HUES6 (cell line): ENCODE measurements around the gene STMND1.
"Not testable (repeated sequence)": the region's sequence is repeated elsewhere in the genome, so short reads cannot be mapped to it uniquely, and the experiment has no call there.

Experiments used
- H3K27ac ChIP-seq: 2 replicates; pipeline ENCODE4 v1.7.0; 2013; ENCODE audit warnings: low read depth, mild to moderate bottlenecking, low read length, inconsistent platforms
- H3K27me3 ChIP-seq: 2 replicates; pipeline ENCODE4 v1.6.1; 2013; ENCODE audit warnings: low read length; ENCODE audit not compliant: control insufficient read depth, insufficient read depth
- H3K36me3 ChIP-seq: 2 replicates; pipeline ENCODE4 v1.6.1; 2013; ENCODE audit warnings: low read length; ENCODE audit not compliant: control insufficient read depth, insufficient read depth
- H3K4me1 ChIP-seq: 2 replicates; pipeline ENCODE4 v1.6.1; 2013; ENCODE audit warnings: low read length; ENCODE audit not compliant: control insufficient read depth, insufficient read depth
- H3K4me3 ChIP-seq: 2 replicates; pipeline ENCODE4 v1.5.1; 2013; ENCODE audit warnings: low read depth, low read length
- H3K9ac ChIP-seq: one replicate; pipeline ENCODE4 v1.6.1; 2013; ENCODE audit warnings: mild to moderate bottlenecking, low read length
- H3K9me3 ChIP-seq: 2 replicates; pipeline ENCODE4 v1.6.1; 2013; ENCODE audit warnings: low read depth, low read length; ENCODE audit not compliant: control insufficient read depth, insufficient read depth

Gene STMND1

DNA sequence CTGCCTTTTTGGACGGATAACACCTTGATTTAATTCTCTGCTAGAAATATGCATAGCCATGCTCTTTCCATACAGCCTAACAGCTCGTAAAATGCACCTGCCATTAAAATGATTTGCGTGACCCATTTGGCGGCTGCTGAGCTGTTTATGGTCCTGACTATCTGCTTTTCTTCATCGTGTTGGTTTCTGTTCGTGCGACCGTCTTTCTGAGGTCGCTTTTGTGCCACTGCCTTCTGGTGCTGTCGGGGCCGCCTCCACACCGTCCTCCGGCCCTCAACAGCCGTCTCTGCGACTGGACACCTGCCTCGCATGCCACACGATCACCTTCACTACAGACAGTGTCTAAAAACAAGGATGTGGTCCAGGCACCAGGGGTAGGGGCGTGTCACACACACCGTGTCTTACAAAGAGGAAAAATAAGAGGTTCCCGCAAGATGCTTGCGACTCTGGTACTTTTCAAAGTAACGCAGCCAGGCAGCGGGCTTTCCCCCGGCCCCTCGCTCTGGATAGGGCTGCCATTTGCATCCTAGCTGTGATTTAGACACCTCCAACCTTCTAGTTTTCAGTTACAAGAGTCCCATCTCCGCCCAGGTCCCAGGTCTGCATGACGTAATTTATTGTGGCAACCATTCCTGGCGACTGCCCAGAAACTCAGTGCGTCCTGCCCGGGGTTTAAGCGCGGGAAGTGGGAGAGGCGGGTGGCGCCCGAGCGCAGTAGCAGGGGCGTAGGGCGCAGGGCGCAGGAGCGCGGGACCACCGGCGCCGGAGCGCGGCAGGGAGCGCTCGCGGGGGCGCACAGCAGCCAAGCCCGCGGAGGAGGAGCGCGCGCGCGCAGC, at the start of gene STMND1:
TSS of gene STMND1 (plus strand) at position 629 of the 836 bp plus-strand sequence. CDS start 208 bp downstream, outside the sequence.
- Histone ChIP-seq H3K36me3 (no peaks in the 10 kb centered on the region), H3K4me1 (no peaks in the 10 kb centered on the region), H3K9ac (peak within 1 kb of the TSS; percentile 7), H3K27me3 (peaks cover 41% of the 10 kb centered on the region), H3K27ac (no peak within 1 kb of the TSS), H3K9me3 (no peaks in the 10 kb centered on the region), H3K4me3 (peak within 1 kb of the TSS; percentile 63)

DNA sequence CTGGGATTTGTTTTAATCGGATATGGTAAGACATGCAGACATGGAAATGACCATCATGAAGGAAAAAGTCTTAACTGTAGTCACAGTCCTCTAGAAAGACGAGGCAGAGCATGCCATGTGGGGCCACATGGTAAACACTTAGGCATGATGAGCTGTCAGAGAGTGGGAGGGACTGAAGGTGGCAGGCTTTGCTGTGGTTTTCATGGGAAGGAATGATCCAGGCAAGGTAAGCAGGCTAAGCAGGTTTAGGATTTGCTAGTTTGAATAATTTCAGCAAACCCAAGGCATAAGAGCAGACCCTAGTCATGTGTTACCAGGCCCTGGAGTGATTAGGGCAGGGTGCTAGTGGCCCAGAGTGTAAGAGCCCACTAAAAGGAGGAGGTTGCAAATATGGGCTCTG, 47.2 kb upstream of the STMND1 start:
- H3K27me3 ChIP-seq: no peaks in the 10 kb centered on the region
- H3K9ac ChIP-seq: no peak overlapping the region
- no peak overlapping the region for H3K4me3 ChIP-seq
- no peak overlapping the region for H3K27ac ChIP-seq
- H3K4me1 ChIP-seq: no peaks in the 10 kb centered on the region
- no peaks in the 10 kb centered on the region for H3K9me3 ChIP-seq
- H3K36me3 ChIP-seq: no peaks in the 10 kb centered on the region

DNA sequence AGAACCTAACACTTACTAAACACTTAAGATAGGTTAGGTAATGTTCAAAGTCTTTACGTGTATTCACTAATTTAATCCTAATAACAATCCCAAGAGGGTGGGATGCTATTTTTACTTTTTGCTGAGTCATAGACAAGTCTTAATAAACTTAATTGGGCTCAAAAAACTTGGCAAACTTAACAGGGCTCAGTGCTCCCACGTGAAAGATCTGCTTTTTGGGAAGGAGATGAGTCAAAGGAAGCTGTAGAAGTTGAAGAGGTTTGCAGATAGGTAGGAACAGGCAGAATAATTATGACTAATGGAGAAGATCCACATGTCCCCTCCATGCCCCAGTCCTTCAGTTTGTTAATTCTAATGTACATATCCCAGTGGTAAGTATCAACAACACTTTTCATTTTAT, 44.5 kb upstream of the STMND1 start:
- Histone ChIP-seq H3K36me3 (no peaks in the 10 kb centered on the region), H3K27ac (no peak overlapping the region), H3K27me3 (no peaks in the 10 kb centered on the region), H3K4me1 (no peaks in the 10 kb centered on the region), H3K9me3 (no peaks in the 10 kb centered on the region), H3K4me3 (no peak overlapping the region), H3K9ac (no peak overlapping the region)

DNA sequence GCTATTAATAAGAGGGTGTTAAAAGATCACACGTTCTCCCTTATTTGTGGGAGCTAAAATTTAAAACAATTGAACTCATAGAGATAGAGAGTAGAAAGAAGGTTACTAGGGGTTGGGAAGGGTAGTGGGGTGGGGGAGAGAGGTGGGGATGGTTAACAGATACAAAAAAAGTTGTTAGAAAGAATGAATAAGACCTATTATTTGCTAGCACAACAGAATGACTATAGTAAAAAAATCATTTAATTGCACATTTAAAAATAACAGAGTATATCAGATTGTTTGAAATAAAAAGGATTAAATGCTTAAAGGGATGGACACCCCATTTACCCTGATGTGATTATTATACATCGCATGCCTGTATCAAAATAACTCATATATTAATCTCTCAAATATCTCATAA, 43.3 kb upstream of the STMND1 start:
- Histone ChIP-seq H3K9me3 (no peaks in the 10 kb centered on the region), H3K36me3 (no peaks in the 10 kb centered on the region), H3K27me3 (no peaks in the 10 kb centered on the region), H3K4me3 (no peak overlapping the region), H3K27ac (no peak overlapping the region), H3K4me1 (no peaks in the 10 kb centered on the region), H3K9ac (no peak overlapping the region)

DNA sequence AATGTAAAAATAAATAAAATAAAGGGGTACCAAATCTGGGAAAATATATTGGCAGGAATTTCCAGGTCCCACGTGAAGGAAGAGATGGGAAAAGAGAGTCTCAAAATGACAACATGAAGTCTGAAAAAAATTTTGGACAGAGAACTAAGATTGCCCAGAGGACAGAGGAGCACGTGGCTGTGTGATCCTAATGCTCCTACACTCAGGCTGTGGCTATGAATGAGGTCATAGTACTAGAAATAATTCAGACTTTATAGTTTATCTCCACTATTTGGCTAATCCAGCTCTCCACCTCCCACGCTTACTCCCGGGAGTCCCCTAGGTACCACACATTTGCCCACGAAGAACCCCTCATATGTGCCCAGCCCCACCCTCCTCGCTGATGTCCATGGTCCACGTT, 42.8 kb upstream of the STMND1 start:
- no peaks in the 10 kb centered on the region for H3K9me3 ChIP-seq
- H3K9ac ChIP-seq: no peak overlapping the region
- H3K4me3 ChIP-seq: no peak overlapping the region
- no peaks in the 10 kb centered on the region for H3K4me1 ChIP-seq
- no peak overlapping the region for H3K27ac ChIP-seq
- no peaks in the 10 kb centered on the region for H3K36me3 ChIP-seq
- no peaks in the 10 kb centered on the region for H3K27me3 ChIP-seq

DNA sequence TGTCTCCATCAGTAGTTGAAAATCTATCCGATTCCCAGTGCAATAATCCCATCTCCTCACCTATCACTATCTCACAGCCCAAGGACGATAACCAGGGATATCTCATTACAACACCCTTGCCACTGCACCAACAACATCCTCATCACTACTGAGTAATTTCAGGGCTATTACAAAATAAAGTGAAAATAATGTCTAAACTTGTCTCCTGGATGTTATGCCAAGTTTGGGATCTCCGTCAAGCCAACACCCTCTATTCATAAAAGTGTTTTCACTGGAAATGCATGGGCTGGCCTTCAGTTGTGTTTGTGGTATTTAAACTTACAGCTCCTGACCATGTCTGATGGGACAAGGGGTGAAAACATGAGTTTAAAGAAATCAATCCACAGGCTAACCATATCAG, 42.0 kb upstream of the STMND1 start:
- Histone ChIP-seq H3K9me3 (no peaks in the 10 kb centered on the region), H3K27ac (no peak overlapping the region), H3K4me1 (no peaks in the 10 kb centered on the region), H3K9ac (no peak overlapping the region), H3K36me3 (no peaks in the 10 kb centered on the region), H3K4me3 (no peak overlapping the region), H3K27me3 (no peaks in the 10 kb centered on the region)

DNA sequence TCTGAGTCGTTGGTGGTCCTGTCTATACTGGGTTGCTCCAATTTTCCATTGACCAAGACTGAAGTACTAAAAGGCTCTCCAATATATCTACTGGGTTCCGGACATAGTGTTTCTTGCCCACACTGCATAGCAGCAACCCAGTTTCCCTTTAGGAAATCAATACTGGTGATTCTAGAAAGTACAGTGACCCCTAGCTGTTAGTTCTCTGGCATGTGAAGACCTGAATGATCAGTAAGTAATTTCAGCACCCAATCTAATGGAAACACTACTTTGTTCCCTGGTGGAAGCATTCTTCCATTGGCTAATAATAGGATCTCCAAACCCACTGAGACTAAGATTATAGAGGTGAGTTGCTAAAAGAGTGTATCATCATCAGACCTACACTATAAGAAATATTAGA, 40.8 kb upstream of the STMND1 start:
- H3K27me3 ChIP-seq: no peaks in the 10 kb centered on the region
- H3K9ac ChIP-seq: no peak overlapping the region
- H3K4me3 ChIP-seq: no peak overlapping the region
- no peak overlapping the region for H3K27ac ChIP-seq
- H3K9me3 ChIP-seq: no peaks in the 10 kb centered on the region
- H3K36me3 ChIP-seq: no peaks in the 10 kb centered on the region
- no peaks in the 10 kb centered on the region for H3K4me1 ChIP-seq

DNA sequence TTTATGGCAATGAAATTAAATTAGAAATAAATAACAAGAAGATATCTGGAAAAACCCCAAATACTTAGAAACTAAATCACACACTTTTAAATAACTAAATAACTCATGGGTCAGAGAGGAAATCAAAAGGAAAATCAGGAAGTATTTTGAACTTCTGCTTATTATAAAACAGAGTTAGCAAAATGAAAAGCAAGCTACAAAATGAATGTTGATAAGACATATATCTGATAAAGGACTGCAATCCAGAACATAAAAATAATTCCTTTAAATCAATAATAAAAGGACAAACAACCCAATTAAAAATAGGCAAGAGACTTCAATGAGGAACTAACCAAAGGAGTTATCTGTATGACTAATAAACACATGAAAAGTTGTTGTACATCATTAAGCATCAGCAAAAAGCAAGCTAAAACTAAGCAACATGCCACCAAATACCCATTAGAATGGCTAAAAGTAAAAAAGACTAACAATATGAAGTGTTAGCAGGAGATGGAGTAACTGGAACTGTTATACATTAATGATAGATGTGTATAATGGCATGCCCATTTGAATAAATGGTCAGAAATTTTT, 38.9 kb upstream of the STMND1 start:
- Histone ChIP-seq H3K4me1 (no peaks in the 10 kb centered on the region), H3K9ac (no peak overlapping the region)

DNA sequence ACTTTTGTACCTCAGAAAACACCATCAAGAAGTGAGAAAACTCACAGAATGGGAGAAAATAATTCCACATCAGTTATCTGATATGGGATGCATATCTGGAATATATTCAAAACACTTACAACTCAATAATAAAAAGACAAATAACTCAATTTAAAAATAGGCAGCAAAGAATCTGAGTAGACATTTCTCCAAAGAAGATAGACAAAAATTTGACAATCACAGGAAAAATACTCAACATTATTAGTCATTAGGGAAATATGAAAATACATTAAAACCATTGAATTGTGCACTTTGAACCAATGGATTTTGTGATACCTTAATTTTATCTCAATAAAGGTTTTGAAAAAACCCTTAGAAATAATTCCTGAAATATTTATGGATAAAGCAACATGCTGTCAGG, 36.9 kb upstream of the STMND1 start:
- no peaks in the 10 kb centered on the region for H3K4me1 ChIP-seq
- H3K27ac ChIP-seq: no peak overlapping the region
- H3K9me3 ChIP-seq: peaks cover 7% of the 10 kb centered on the region
- H3K27me3 ChIP-seq: no peaks in the 10 kb centered on the region
- no peak overlapping the region for H3K9ac ChIP-seq
- H3K4me3 ChIP-seq: no peak overlapping the region
- H3K36me3 ChIP-seq: no peaks in the 10 kb centered on the region

More for the DNA sequence above, 38.9 kb upstream of the STMND1 start:
- Histone ChIP-seq H3K9me3 (no peaks in the 10 kb centered on the region), H3K36me3 (no peaks in the 10 kb centered on the region), H3K27me3 (no peaks in the 10 kb centered on the region), H3K27ac (no peak overlapping the region), H3K4me3 (no peak overlapping the region)

DNA sequence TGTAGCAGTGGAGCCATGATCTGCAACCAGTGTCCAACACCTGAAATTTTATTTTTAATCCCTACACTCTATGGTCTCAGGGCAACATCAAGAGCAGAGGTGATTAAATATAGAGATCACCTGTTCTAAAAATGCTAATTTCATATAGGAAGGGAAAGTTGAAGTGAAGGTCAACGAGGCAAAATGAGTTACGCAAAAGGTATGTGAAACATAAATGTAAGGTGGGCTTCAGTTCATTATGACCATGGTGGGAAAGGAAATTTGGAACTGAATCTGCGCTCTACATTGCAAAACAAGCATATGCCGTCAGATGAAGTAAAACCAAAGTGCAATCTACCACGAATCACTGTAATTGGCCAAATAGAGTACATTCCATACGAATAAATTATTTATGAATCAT, 35.2 kb upstream of the STMND1 start:
- Histone ChIP-seq H3K9ac (no peak overlapping the region), H3K36me3 (no peaks in the 10 kb centered on the region), H3K27me3 (no peaks in the 10 kb centered on the region), H3K27ac (no peak overlapping the region), H3K4me1 (no peaks in the 10 kb centered on the region), H3K4me3 (no peak overlapping the region), H3K9me3 (peaks cover 10% of the 10 kb centered on the region)

DNA sequence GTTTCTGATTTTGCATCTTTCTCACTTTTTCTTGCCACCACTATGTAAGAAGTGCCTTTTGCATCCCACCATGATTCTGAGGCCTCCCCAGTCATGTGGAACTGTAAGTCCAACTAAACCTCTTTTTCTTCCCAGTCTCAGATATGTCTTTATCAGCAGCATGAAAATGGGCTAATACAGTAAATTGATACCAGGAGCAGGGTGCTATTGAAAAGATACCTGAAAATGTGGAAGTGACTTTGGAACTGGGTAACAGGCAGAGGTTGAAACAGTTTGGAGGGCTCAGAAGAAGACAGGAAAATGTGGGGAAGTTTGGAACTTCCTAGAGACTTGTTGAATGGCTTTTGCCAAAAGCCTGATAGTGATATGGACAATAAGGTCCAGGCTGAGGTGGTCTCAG, 32.9 kb upstream of the STMND1 start:
- H3K9ac ChIP-seq, H3K27ac ChIP-seq, H3K27me3 ChIP-seq, H3K4me1 ChIP-seq, H3K4me3 ChIP-seq, H3K36me3 ChIP-seq: not testable (repeated sequence)
- H3K9me3 ChIP-seq: peaks cover 13% of the 10 kb centered on the region
